ENCODE results near the gene PRIM1. TPM values are rescaled to one million over a fixed set of nuclear protein-coding genes. Genes with fewer than 3 reads are reported as not detected.
"Not testable (repeated sequence)": the region's sequence is repeated elsewhere in the genome, so short reads cannot be mapped to it uniquely, and the experiment has no call there.

The PRIM1 gene
- total RNA-seq, 1 donor from 2014 or later: 67.5 TPM

DNA sequence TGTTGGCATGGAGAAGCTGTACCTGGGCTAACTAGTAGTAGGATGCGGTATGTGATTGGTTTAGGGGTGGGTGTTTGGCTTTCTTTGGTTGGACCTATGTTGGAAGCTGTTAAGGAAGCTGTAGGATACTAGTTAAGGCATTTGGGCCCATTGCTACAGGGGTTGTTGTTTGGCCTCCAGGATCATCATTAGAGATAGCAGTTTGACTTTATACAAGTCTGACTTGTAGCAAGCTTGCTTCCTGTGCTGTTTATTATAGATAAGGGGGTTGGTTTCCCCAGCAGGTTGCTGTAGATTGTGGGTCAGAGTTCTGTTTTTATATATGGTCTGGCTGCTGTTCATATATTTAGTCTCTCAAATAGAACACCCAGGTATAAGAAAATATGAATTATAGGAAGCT, 1.4 kb upstream of the PRIM1 start:
- H3K9me3 Mint-ChIP-seq: no peaks in the 10 kb centered on the region
- H3K27ac Mint-ChIP-seq: no peak overlapping the region
- intact Hi-C loops (cut with micrococcal nuclease): no loop called here
- H3K4me3 Mint-ChIP-seq: peak overlapping the region; percentile 63
- peaks cover 18% of the 10 kb centered on the region for H3K36me3 Mint-ChIP-seq (ENCODE audit: low read depth)
- no peaks in the 10 kb centered on the region for H3K27me3 Mint-ChIP-seq (ENCODE audit: insufficient read depth)
- peaks cover 34% of the 10 kb centered on the region for H3K4me1 Mint-ChIP-seq (ENCODE audit: low read depth)
- DNase-seq (ENCODE audit: low spot score): no peak

DNA sequence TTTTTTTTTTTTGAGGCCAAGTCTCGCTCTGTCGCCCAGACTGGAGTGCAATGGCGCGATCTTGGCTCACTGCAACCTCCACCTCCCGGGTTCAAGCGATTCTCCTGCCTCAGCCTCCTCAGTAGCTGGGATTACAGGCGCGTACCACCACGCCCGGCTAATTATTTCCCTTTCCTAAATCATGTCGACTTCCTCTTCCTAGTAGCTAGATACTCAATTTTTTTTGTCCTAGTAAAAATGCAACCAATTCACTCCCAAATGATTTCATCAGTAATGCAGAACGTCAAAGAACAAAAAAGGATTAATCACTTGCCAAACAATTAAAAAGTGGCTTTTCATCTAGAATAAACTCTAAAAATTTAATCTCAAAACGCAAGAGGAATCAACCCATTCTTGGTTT, 1.5 kb downstream of the PRIM1 start:
- intact Hi-C loops (cut with micrococcal nuclease); H3K9me3 Mint-ChIP-seq; DNase-seq (ENCODE audit: low spot score); H3K27me3 Mint-ChIP-seq (ENCODE audit: insufficient read depth): not testable (repeated sequence)
- peak overlapping the region; percentile 56 for H3K27ac Mint-ChIP-seq
- H3K36me3 Mint-ChIP-seq (ENCODE audit: low read depth): peaks cover 33% of the 10 kb centered on the region
- H3K4me3 Mint-ChIP-seq: peak overlapping the region; percentile 99
- peaks cover 48% of the 10 kb centered on the region for H3K4me1 Mint-ChIP-seq (ENCODE audit: low read depth)

- Mint-ChIP-seq H3K27me3 (ENCODE audit: insufficient read depth) (no peaks in the 10 kb centered on the region), H3K27ac (peak overlapping the region; percentile 84), H3K9me3 (no peaks in the 10 kb centered on the region), H3K4me1 (ENCODE audit: low read depth) (peaks cover 48% of the 10 kb centered on the region), H3K36me3 (ENCODE audit: low read depth) (peaks cover 33% of the 10 kb centered on the region), H3K4me3 (peak overlapping the region; percentile 80)
- intact Hi-C loops (cut with micrococcal nuclease): no loop called here
- DNase-seq (ENCODE audit: low spot score): no peak
Observed at GRCh38 chr12:56749853-56750252, 2.3 kb downstream of the PRIM1 start.

GRCh38 chr12:56749359-56749758, 2.8 kb downstream of the PRIM1 start:
- Mint-ChIP-seq H3K27ac (peak overlapping the region; percentile 84), H3K27me3 (ENCODE audit: insufficient read depth) (no peaks in the 10 kb centered on the region), H3K36me3 (ENCODE audit: low read depth) (peaks cover 35% of the 10 kb centered on the region), H3K4me3 (peak overlapping the region; percentile 80), H3K9me3 (no peaks in the 10 kb centered on the region), H3K4me1 (ENCODE audit: low read depth) (peaks cover 48% of the 10 kb centered on the region)
- DNase-seq (ENCODE audit: low spot score): no peak
- intact Hi-C loops (cut with micrococcal nuclease): no loop called here

- DNase-seq (ENCODE audit: low spot score): no peak
- intact Hi-C loops (cut with micrococcal nuclease): no loop called here
- H3K36me3 Mint-ChIP-seq (ENCODE audit: low read depth): peaks cover 34% of the 10 kb centered on the region
- peaks cover 1% of the 10 kb centered on the region for H3K27me3 Mint-ChIP-seq (ENCODE audit: insufficient read depth)
- H3K4me3 Mint-ChIP-seq: no peak overlapping the region
- H3K4me1 Mint-ChIP-seq (ENCODE audit: low read depth): peaks cover 17% of the 10 kb centered on the region
- no peak overlapping the region for H3K27ac Mint-ChIP-seq
- no peaks in the 10 kb centered on the region for H3K9me3 Mint-ChIP-seq
Observed at GRCh38 chr12:56728139-56728861, 23.8 kb downstream of the PRIM1 start.

DNA sequence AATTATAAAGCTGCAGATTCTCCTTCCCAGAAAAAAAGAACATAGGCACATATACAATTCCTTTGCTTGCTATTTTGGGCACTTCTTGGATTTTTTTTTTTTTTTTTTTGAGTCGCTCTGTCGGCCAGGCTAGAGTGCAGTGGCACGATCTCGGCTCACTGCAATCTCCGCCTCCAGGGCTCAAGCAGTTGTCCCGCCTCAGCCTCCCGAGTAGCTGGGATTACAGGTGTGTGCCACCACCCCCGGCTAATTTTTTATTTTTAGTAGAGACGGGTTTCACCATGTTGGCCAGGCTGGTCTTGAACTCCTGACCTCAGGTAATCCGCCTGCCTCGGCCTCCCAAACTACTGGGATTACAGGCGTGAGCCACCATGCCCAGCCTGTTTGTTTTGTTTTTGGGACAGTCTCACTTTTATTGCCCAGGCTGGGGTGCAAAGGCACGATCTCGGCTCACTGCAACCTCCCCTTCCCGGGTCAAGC, 25.9 kb downstream of the PRIM1 start:
- peaks cover 38% of the 10 kb centered on the region for H3K4me1 Mint-ChIP-seq (ENCODE audit: low read depth)
- peak overlapping the region; percentile 91 for H3K27ac Mint-ChIP-seq
- DNase-seq (ENCODE audit: low spot score); intact Hi-C loops (cut with micrococcal nuclease); H3K27me3 Mint-ChIP-seq (ENCODE audit: insufficient read depth); H3K9me3 Mint-ChIP-seq: not testable (repeated sequence)
- H3K36me3 Mint-ChIP-seq (ENCODE audit: low read depth): peaks cover 48% of the 10 kb centered on the region
- peak overlapping the region; percentile 91 for H3K4me3 Mint-ChIP-seq

DNA sequence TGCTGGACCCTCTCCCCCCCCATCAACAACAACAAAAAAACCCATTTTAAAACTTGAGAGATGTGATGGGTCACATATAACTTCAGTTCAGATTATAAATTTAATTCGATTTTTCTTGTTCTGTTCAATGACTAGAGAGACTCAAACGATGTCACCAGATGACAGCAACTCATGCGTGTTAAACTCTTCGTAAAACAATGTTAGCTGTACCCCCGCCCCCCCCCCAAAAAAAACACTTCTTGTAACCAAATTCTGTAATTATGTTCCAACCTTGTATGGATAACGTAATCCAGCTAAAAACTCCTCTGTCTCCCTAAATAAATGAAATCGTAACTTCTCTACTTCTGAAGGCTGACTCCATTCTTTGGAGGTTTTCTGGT, 26.4 kb downstream of the PRIM1 start:
- Mint-ChIP-seq H3K4me1 (ENCODE audit: low read depth) (peaks cover 43% of the 10 kb centered on the region), H3K27me3 (ENCODE audit: insufficient read depth) (peaks cover 1% of the 10 kb centered on the region), H3K27ac (peak overlapping the region; percentile 91), H3K4me3 (peak overlapping the region; percentile 91), H3K36me3 (ENCODE audit: low read depth) (peaks cover 49% of the 10 kb centered on the region), H3K9me3 (no peaks in the 10 kb centered on the region)
- intact Hi-C loops (cut with micrococcal nuclease): loop anchor here (1.0 to 2.0 kb wide), 10 partner anchors 27 to 1027 kb away; partner anchors contain the start of genes CDK4, DDIT3, PRIM1 and PTGES3
- no peak for DNase-seq (ENCODE audit: low spot score)

GRCh38 chr12:56724972-56725722, 27.0 kb downstream of the PRIM1 start, which contains the start of gene NACA:
Gene NACA (minus strand): TSS chr12:56725299. CDS start chr12:56724521, 778 bp downstream.
- Mint-ChIP-seq H3K4me3 (peak within 1 kb of the TSS; percentile 91), H3K36me3 (ENCODE audit: low read depth) (peaks cover 54% of the 10 kb centered on the region), H3K4me1 (ENCODE audit: low read depth) (peaks cover 48% of the 10 kb centered on the region), H3K27me3 (ENCODE audit: insufficient read depth) (peaks cover 1% of the 10 kb centered on the region), H3K27ac (peak within 1 kb of the TSS; percentile 91), H3K9me3 (no peaks in the 10 kb centered on the region)
- peak; percentile 98 for DNase-seq (ENCODE audit: low spot score)
- intact Hi-C loops (cut with micrococcal nuclease): loop anchor here (1.0 to 2.0 kb wide), 10 partner anchors 27 to 1027 kb away; partner anchors contain the start of genes CDK4, DDIT3, PRIM1 and PTGES3

DNA sequence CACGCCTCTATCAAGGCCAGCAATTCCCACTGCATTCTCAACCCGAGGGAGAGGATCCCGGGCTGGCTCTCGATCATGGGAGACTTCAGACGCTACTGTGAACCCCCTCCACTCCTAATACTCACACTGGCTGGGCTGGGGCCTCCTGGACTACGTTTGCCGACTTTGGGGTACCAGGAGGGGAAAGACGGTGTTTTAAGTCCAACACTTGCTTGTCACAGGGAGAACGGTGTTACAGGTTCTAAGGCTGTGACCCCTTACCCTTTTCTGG, 27.5 kb downstream of the PRIM1 start:
- Mint-ChIP-seq H3K4me1 (ENCODE audit: low read depth) (peaks cover 54% of the 10 kb centered on the region), H3K27ac (peak overlapping the region; percentile 91), H3K9me3 (no peaks in the 10 kb centered on the region), H3K27me3 (ENCODE audit: insufficient read depth) (peaks cover 1% of the 10 kb centered on the region), H3K4me3 (peak overlapping the region; percentile 91), H3K36me3 (ENCODE audit: low read depth) (peaks cover 57% of the 10 kb centered on the region)
- intact Hi-C loops (cut with micrococcal nuclease): loop anchor here (2.0 kb wide), 2 partner anchors 88 to 796 kb away; partner anchors contain the start of gene DDIT3
- DNase-seq (ENCODE audit: low spot score): no peak

DNA sequence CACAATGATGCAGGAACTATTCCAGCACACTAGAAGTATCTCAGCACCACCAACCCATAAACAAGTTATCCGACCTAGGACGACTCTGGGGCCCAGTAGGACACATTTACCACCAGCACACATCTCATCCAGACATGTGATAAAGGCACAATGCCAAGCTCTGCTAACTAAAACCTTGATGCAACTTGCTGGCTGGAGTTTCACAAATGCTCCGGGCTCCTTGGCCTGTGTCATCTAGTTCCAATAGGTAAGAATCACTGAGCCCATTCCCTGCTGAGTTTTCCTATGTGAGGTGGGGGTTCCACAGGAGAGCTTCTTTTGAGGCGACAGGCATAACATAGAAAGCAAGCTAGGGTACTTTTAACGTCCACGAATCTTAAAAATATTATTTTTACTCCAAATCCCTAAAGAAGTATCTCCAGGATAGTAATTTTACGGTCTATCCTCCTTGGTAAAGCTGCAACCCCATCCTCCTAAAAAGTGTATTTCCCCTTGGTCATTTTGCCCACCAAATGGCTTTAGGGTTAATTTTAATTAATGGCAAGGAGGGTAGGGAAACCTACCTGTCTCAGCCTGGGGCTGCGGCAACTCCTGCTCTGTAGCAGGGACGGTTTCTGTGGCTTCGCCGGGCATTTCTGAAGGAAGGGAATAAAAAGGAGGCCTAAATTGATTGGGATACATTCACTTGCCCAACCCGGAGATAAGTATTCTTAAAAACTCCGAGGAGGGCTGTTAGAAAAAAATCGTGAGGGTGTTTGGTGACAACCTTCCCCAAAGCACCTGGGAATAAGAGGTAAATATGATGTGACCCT, 28.0 kb downstream of the PRIM1 start:
- Mint-ChIP-seq H3K27me3 (ENCODE audit: insufficient read depth) (peaks cover 1% of the 10 kb centered on the region), H3K4me1 (ENCODE audit: low read depth) (peaks cover 59% of the 10 kb centered on the region), H3K27ac (peak overlapping the region; percentile 91), H3K9me3 (no peaks in the 10 kb centered on the region), H3K36me3 (ENCODE audit: low read depth) (peaks cover 62% of the 10 kb centered on the region), H3K4me3 (peak overlapping the region; percentile 91)
- no peak for DNase-seq (ENCODE audit: low spot score)
- intact Hi-C loops (cut with micrococcal nuclease): loop anchor here (2.0 kb wide), 2 partner anchors 87 to 797 kb away; partner anchors contain the start of gene DDIT3

DNA sequence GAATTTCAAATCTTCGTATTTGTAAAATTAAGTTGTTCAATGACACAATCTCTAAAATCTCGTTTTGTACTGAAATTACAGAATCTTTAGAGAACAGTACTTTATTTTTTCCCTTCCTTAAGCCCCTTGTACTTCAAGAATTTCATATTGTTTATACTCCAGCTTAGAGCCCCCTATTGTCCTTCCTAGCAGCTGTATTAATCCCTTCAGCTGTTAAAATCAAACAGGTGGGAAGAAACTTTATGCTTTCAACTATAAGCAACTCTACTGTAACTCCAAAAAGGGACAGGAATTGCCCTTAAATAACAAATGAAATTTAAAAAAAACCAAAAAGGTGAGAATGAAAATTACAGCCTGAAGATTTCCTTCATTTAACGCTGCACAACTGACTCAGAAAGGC, 28.8 kb downstream of the PRIM1 start:
- Mint-ChIP-seq H3K9me3 (no peaks in the 10 kb centered on the region), H3K27me3 (ENCODE audit: insufficient read depth) (peaks cover 1% of the 10 kb centered on the region), H3K27ac (peak overlapping the region; percentile 30), H3K4me3 (peak overlapping the region; percentile 91), H3K4me1 (ENCODE audit: low read depth) (peaks cover 65% of the 10 kb centered on the region), H3K36me3 (ENCODE audit: low read depth) (peaks cover 67% of the 10 kb centered on the region)
- DNase-seq (ENCODE audit: low spot score): no peak
- intact Hi-C loops (cut with micrococcal nuclease): no loop called here

- Mint-ChIP-seq H3K36me3 (ENCODE audit: low read depth) (peaks cover 67% of the 10 kb centered on the region), H3K27me3 (ENCODE audit: insufficient read depth) (peaks cover 1% of the 10 kb centered on the region), H3K4me1 (ENCODE audit: low read depth) (peaks cover 65% of the 10 kb centered on the region), H3K9me3 (no peaks in the 10 kb centered on the region), H3K4me3 (peak overlapping the region; percentile 91), H3K27ac (peak overlapping the region; percentile 78)
- DNase-seq (ENCODE audit: low spot score): no peak
- intact Hi-C loops (cut with micrococcal nuclease): no loop called here
Observed at GRCh38 chr12:56722832-56723231, 29.3 kb downstream of the PRIM1 start.
